ENCODE data around the gene PITPNC1.

PITPNC1 gene

GRCh38 chr17:67482764-67483163, 105.7 kb downstream of the PITPNC1 start:
- H3K27me3 ChIP-seq (ENCODE audit: control insufficient read depth, insufficient read depth, low read length): no peaks in the 10 kb centered on the region
- H3K4me2 ChIP-seq (ENCODE audit: low read length): no peak overlapping the region
- no peaks in the 10 kb centered on the region for H3K36me3 ChIP-seq (ENCODE audit: insufficient read depth, low read length)
- H3K4me1 ChIP-seq (ENCODE audit: control insufficient read depth, insufficient read depth, low read length): peaks cover 63% of the 10 kb centered on the region
- peak overlapping the region; percentile 52 for H3K9ac ChIP-seq (ENCODE audit: low read depth, low read length)
- H3K4me3 ChIP-seq (ENCODE audit: low read length): no peak overlapping the region
- no peaks in the 10 kb centered on the region for H3K9me3 ChIP-seq (replicated peaks; ENCODE audit: low read length)

- Histone ChIP-seq H3K27me3 (ENCODE audit: control insufficient read depth, insufficient read depth, low read length) (no peaks in the 10 kb centered on the region), H3K9ac (ENCODE audit: low read depth, low read length) (no peak overlapping the region), H3K4me3 (ENCODE audit: low read length) (no peak overlapping the region), H3K9me3 (replicated peaks; ENCODE audit: low read length) (no peaks in the 10 kb centered on the region), H3K4me1 (ENCODE audit: control insufficient read depth, insufficient read depth, low read length) (peaks cover 56% of the 10 kb centered on the region), H3K4me2 (ENCODE audit: low read length) (no peak overlapping the region), H3K36me3 (ENCODE audit: insufficient read depth, low read length) (no peaks in the 10 kb centered on the region)
Measured at GRCh38 chr17:67484261-67484660, 107.2 kb downstream of the PITPNC1 start.

DNA sequence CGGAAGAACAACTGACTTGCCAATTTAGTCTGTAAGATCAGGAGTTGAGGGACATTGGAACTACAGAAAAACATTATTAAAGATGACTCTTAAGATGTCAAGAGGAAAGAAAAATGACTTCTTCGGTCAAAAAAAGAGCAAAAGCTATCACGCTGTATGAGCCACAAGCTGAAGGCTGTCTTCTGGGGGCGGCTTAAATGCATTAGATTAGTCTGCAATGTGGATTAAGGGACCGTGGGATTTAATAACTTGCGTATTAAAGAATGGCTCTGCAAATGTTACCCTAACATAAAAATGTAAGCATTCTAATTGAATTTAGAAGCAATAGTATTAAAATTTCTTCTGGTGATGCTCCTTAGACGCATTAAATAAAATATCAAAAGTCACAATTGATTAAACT, 108.6 kb downstream of the PITPNC1 start:
- Histone ChIP-seq H3K4me1 (ENCODE audit: control insufficient read depth, insufficient read depth, low read length) (peaks cover 52% of the 10 kb centered on the region), H3K9me3 (replicated peaks; ENCODE audit: low read length) (no peaks in the 10 kb centered on the region), H3K36me3 (ENCODE audit: insufficient read depth, low read length) (no peaks in the 10 kb centered on the region), H3K4me3 (ENCODE audit: low read length) (no peak overlapping the region), H3K4me2 (ENCODE audit: low read length) (no peak overlapping the region), H3K9ac (ENCODE audit: low read depth, low read length) (no peak overlapping the region), H3K27me3 (ENCODE audit: control insufficient read depth, insufficient read depth, low read length) (no peaks in the 10 kb centered on the region)

GRCh38 chr17:67487506-67487905, 110.4 kb downstream of the PITPNC1 start:
- Histone ChIP-seq H3K9me3 (replicated peaks; ENCODE audit: low read length) (no peaks in the 10 kb centered on the region), H3K36me3 (ENCODE audit: insufficient read depth, low read length) (no peaks in the 10 kb centered on the region), H3K27me3 (ENCODE audit: control insufficient read depth, insufficient read depth, low read length) (no peaks in the 10 kb centered on the region), H3K4me1 (ENCODE audit: control insufficient read depth, insufficient read depth, low read length) (peaks cover 53% of the 10 kb centered on the region), H3K4me2 (ENCODE audit: low read length) (peak overlapping the region; percentile 60), H3K9ac (ENCODE audit: low read depth, low read length) (peak overlapping the region; percentile 68), H3K4me3 (ENCODE audit: low read length) (no peak overlapping the region)

DNA sequence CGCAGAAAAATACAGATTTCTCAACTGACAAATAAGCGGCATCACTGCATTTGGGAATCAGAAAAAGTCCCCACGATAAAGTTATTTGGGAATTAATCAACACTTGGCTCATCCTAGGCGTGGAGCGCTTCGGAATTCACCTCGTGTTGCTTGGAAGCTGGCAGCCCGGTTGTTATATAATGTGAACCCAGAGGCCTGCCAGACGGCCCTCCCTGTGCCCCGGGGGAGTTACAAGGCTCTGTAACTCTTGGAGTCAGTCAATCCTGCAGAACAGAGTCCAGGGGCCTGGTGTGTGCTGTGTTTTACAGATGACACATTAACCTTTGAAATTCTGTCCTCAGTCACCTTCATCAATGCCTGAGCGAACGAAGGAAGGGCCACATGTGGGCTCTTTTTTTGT, 111.1 kb downstream of the PITPNC1 start:
- H3K4me1 ChIP-seq (ENCODE audit: control insufficient read depth, insufficient read depth, low read length): peaks cover 53% of the 10 kb centered on the region
- H3K27me3 ChIP-seq (ENCODE audit: control insufficient read depth, insufficient read depth, low read length): no peaks in the 10 kb centered on the region

GRCh38 chr17:67488768-67489167, 111.7 kb downstream of the PITPNC1 start:
- Histone ChIP-seq H3K4me2 (ENCODE audit: low read length) (no peak overlapping the region), H3K27me3 (ENCODE audit: control insufficient read depth, insufficient read depth, low read length) (peaks cover 3% of the 10 kb centered on the region), H3K4me3 (ENCODE audit: low read length) (no peak overlapping the region), H3K4me1 (ENCODE audit: control insufficient read depth, insufficient read depth, low read length) (peaks cover 55% of the 10 kb centered on the region), H3K36me3 (ENCODE audit: insufficient read depth, low read length) (no peaks in the 10 kb centered on the region), H3K9ac (ENCODE audit: low read depth, low read length) (no peak overlapping the region), H3K9me3 (replicated peaks; ENCODE audit: low read length) (no peaks in the 10 kb centered on the region)

More for the DNA sequence above, 111.1 kb downstream of the PITPNC1 start:
- H3K36me3 ChIP-seq (ENCODE audit: insufficient read depth, low read length): no peaks in the 10 kb centered on the region
- no peaks in the 10 kb centered on the region for H3K9me3 ChIP-seq (replicated peaks; ENCODE audit: low read length)
- H3K9ac ChIP-seq (ENCODE audit: low read depth, low read length): peak overlapping the region; percentile 68
- no peak overlapping the region for H3K4me3 ChIP-seq (ENCODE audit: low read length)
- H3K4me2 ChIP-seq (ENCODE audit: low read length): peak overlapping the region; percentile 60

- no peaks in the 10 kb centered on the region for H3K36me3 ChIP-seq (ENCODE audit: insufficient read depth, low read length)
- peaks cover 3% of the 10 kb centered on the region for H3K27me3 ChIP-seq (ENCODE audit: control insufficient read depth, insufficient read depth, low read length)
- H3K4me3 ChIP-seq (ENCODE audit: low read length): no peak overlapping the region
- H3K9ac ChIP-seq (ENCODE audit: low read depth, low read length): no peak overlapping the region
- H3K4me2 ChIP-seq (ENCODE audit: low read length): no peak overlapping the region
- peaks cover 55% of the 10 kb centered on the region for H3K4me1 ChIP-seq (ENCODE audit: control insufficient read depth, insufficient read depth, low read length)
- no peaks in the 10 kb centered on the region for H3K9me3 ChIP-seq (replicated peaks; ENCODE audit: low read length)
Measured at GRCh38 chr17:67489273-67489672, 112.2 kb downstream of the PITPNC1 start.

DNA sequence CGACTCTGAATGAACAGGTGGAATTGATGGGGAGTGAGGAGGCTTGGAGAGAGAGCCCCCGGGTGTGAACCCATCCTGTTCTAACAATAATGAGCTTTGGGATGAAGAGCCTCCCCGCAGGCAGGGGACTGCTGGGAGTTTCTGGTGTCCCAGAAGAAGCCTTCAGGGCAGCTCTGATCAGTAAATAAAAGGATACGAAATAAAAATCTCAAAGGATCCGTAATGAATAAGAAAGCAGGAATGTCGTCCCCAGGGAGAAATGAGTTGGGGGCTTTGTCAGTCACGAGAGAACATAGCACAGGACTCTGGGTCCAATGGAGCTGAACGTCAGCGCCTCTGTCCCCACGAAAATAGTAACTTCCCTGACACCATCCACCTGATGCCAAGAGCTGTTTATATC, 113.4 kb downstream of the PITPNC1 start:
- H3K4me2 ChIP-seq (ENCODE audit: low read length): peak overlapping the region; percentile 84
- H3K4me3 ChIP-seq (ENCODE audit: low read length): peak overlapping the region; percentile 53
- no peaks in the 10 kb centered on the region for H3K36me3 ChIP-seq (ENCODE audit: insufficient read depth, low read length)
- H3K4me1 ChIP-seq (ENCODE audit: control insufficient read depth, insufficient read depth, low read length): peaks cover 55% of the 10 kb centered on the region
- peak overlapping the region; percentile 81 for H3K9ac ChIP-seq (ENCODE audit: low read depth, low read length)
- H3K27me3 ChIP-seq (ENCODE audit: control insufficient read depth, insufficient read depth, low read length): peaks cover 3% of the 10 kb centered on the region
- no peaks in the 10 kb centered on the region for H3K9me3 ChIP-seq (replicated peaks; ENCODE audit: low read length)

- Histone ChIP-seq H3K36me3 (ENCODE audit: insufficient read depth, low read length) (no peaks in the 10 kb centered on the region), H3K27me3 (ENCODE audit: control insufficient read depth, insufficient read depth, low read length) (peaks cover 3% of the 10 kb centered on the region), H3K4me2 (ENCODE audit: low read length) (peak overlapping the region; percentile 84), H3K9me3 (replicated peaks; ENCODE audit: low read length) (no peaks in the 10 kb centered on the region), H3K4me1 (ENCODE audit: control insufficient read depth, insufficient read depth, low read length) (peaks cover 55% of the 10 kb centered on the region), H3K9ac (ENCODE audit: low read depth, low read length) (peak overlapping the region; percentile 81), H3K4me3 (ENCODE audit: low read length) (peak overlapping the region; percentile 53)
Measured at GRCh38 chr17:67491009-67491680, 114.1 kb downstream of the PITPNC1 start.

DNA sequence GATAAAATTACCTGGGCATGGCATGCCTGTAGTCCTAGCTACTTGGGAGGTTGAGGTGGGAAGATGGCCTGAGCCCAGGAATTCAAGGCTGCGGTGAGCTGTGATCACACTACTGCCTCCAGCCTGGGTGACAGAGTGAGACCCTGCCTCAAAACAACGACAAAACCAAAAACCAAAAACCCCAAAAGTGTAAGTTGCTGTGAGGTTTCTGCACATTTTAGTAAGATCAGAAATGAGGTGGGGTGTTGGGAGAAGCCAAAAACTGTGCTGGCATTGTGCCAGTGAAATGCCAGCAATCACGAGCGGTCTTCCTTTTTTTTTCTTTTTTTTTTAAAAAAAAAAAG, 114.6 kb downstream of the PITPNC1 start:
- H3K27me3 ChIP-seq (ENCODE audit: control insufficient read depth, insufficient read depth, low read length): peaks cover 3% of the 10 kb centered on the region
- H3K9me3 ChIP-seq (replicated peaks; ENCODE audit: low read length): no peaks in the 10 kb centered on the region
- peak overlapping the region; percentile 84 for H3K4me2 ChIP-seq (ENCODE audit: low read length)
- H3K9ac ChIP-seq (ENCODE audit: low read depth, low read length): peak overlapping the region; percentile 76
- H3K4me3 ChIP-seq (ENCODE audit: low read length): peak overlapping the region; percentile 17
- peaks cover 55% of the 10 kb centered on the region for H3K4me1 ChIP-seq (ENCODE audit: control insufficient read depth, insufficient read depth, low read length)
- H3K36me3 ChIP-seq (ENCODE audit: insufficient read depth, low read length): no peaks in the 10 kb centered on the region

GRCh38 chr17:67492251-67492740, 115.2 kb downstream of the PITPNC1 start:
- peaks cover 3% of the 10 kb centered on the region for H3K27me3 ChIP-seq (ENCODE audit: control insufficient read depth, insufficient read depth, low read length)
- H3K4me2 ChIP-seq (ENCODE audit: low read length): peak overlapping the region; percentile 84
- no peaks in the 10 kb centered on the region for H3K9me3 ChIP-seq (replicated peaks; ENCODE audit: low read length)
- H3K9ac ChIP-seq (ENCODE audit: low read depth, low read length): peak overlapping the region; percentile 76
- H3K36me3 ChIP-seq (ENCODE audit: insufficient read depth, low read length): no peaks in the 10 kb centered on the region
- H3K4me3 ChIP-seq (ENCODE audit: low read length): peak overlapping the region; percentile 54
- H3K4me1 ChIP-seq (ENCODE audit: control insufficient read depth, insufficient read depth, low read length): peaks cover 50% of the 10 kb centered on the region

Measured in skeletal muscle satellite cell (primary cell).